Coronary artery (tissue), 2 donors: ENCODE measurements around the gene LSM14A.
"Not testable (repeated sequence)": the region's sequence is repeated elsewhere in the genome, so short reads cannot be mapped to it uniquely, and the experiment has no call there.

Experiments
- DNase-seq: peaks from one replicate; pipeline ENCODE4 v3.0.0-alpha.2; 2017; ENCODE audit warnings: low spot score
- H3K27ac ChIP-seq, 2 donors: fragments of 200-600 bp; sonication (generic); one replicate each; pipeline ENCODE4 v1.5.1; 2016 to 2019
- H3K4me3 ChIP-seq: fragments of 200-600 bp; sonication (generic); 2 replicates; pipeline ENCODE4 v1.5.1; 2016; ENCODE audit warnings: mild to moderate bottlenecking, moderate library complexity
- CTCF ChIP-seq: fragments of 200-600 bp; sonication (generic); IDR thresholded peaks from one replicate; pipeline ENCODE4 v1.5.1; 2019; ENCODE audit warnings: antibody characterized with exemption

Gene LSM14A

GRCh38 chr19:34243876-34244578, 71.7 kb downstream of the LSM14A start:
- no peak for DNase-seq
- H3K4me3 ChIP-seq, result no peak overlapping the region
- TF ChIP-seq CTCF, result no peak
- H3K27ac ChIP-seq, result no peak overlapping the region

DNA sequence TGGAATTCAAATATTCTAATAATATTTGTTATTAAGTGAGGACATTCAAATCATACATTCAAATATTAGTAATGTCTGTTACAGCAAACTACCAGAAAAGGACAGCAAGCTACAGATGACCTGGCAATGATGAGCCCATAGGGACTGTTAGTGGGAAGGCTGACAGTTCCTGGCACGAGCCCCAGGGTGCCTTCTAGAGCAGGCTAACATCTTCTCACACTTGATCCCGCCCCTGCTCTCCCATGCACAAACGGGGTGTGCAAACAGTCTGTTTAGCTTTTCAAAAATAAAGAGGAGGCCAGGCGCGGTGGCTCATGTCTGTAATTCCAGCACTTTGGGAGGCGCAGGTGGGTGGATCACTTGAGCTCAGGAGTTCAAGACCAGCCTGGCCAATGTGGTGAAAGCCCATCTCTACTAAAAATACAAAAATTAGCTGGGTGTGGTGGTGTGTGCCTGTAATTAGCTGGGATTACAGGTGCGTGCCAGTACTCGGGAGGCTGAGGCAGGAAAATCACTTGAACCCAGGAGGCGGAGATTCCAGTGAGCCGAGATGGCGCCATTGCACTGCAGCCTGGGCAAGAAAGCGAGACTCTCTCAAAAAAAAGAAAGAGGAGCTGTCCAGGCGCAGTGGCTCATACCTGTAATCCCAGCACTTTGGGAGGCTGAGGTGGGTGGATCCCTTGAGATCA, 72.5 kb downstream of the LSM14A start:
- Histone ChIP-seq H3K4me3 (no peak overlapping the region), H3K27ac (no peak overlapping the region)
- TF ChIP-seq CTCF, result no peak
- DNase-seq, result no peak

DNA sequence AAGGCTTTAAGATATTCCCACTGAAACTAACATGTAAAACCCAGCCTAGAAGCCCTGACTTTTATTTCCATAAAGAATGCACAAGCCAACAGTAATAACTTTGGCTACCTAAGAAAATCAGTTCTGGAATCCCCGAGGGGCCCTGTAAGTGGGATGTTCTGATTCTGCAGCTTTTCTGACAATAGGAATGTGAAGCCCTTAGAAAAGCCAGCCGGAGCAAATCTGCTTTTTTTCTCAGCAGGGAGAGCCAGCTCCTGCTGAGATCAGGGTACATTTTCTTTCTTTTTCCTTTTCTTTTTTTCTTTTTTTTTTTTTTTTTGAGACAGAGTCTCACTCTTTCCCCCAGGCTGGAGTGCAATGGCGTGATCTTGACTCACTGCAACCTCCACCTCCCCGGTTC, 74.0 kb downstream of the LSM14A start:
- H3K4me3 ChIP-seq, result no peak overlapping the region
- TF ChIP-seq CTCF, result no peak
- H3K27ac ChIP-seq, result no peak overlapping the region
- no peak for DNase-seq

DNA sequence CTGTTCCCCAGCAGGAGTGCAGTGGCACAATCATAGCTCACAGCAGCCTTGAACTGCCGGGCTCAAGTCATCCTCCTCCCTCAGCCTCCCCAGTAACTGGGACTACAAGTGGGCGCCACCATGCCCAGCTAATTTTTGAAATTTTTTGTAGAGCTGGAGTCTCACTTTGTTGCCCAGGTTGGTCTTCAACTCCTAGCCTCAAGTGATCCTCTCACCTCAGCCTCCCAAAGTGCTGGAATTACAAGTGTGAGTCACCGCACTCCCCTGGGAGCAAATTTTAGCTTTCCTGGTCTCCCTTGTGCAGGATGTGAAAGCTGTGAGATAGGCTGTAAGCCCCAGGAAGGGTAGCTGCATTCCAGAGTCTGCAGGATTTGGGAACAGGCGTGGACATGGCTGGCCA, 76.6 kb downstream of the LSM14A start:
- no peak for DNase-seq
- H3K27ac ChIP-seq, result no peak overlapping the region
- TF ChIP-seq CTCF, result no peak
- H3K4me3 ChIP-seq, result no peak overlapping the region

GRCh38 chr19:34253167-34253566, 80.9 kb downstream of the LSM14A start:
- not testable (repeated sequence) for DNase-seq, H3K4me3 ChIP-seq, H3K27ac ChIP-seq

- Histone ChIP-seq H3K27ac (peak overlapping the region; percentile 98 to 100), H3K4me3 (peak overlapping the region; percentile 91)
- not testable (repeated sequence) for DNase-seq
Measured at GRCh38 chr19:34253681-34254045, 81.4 kb downstream of the LSM14A start.

DNA sequence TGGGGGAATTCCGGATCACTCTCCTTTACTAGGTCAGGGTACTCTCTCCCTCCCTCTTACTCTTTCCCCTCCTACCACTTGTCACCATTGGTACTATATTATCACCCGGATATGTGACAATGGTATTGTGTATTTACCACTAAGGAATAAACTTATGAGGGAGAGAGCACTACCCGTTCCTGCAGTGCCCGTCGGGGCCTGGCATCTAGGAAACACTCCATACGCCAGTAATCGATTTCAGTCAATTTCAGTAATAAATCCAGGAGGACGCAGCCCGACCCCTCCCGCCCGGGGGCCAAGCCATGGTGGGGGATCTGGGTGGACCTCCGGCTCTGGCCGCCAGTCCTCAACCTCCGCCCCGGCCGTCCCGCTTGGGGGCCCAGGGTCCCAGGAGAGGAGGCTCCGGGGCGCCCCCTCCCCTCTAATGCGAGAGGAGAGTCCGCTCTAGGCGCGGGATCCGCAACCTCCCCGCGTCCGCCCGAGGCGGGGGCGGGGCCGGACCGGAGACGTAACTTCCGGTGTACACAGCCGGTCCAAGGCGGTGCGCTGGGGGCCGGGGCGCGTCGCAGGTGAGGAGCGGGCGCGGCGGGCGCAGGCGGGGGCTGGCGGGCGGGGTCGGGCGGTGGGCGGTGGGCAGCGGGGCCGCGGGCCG, 81.9 kb downstream of the LSM14A start, which contains the start of gene GARRE1:
GARRE1 (plus strand) TSS at position 509 of the 652 bp plus-strand sequence. CDS start 45,920 bp downstream, outside the sequence.
- TF ChIP-seq CTCF, result no peak
- DNase-seq, result peak; percentile 83
- Histone ChIP-seq H3K4me3 (peak within 1 kb of the TSS; percentile 91), H3K27ac (peak within 1 kb of the TSS; percentile 98 to 100)
